Measurements from ENCODE around the gene DAGLA. TPM values are rescaled to one million over a fixed set of nuclear protein-coding genes. Genes with fewer than 3 reads are reported as not detected.

DAGLA gene
- total RNA-seq, 1 donor, result 0.94 TPM

GRCh38 chr11:61706452-61707400, 26.5 kb downstream of the DAGLA start:
- no peaks in the 10 kb centered on the region for H3K9me3 ChIP-seq (ENCODE audit: low read depth, low read length)
- H3K27me3 ChIP-seq (ENCODE audit: insufficient read depth, low read length), result no peaks in the 10 kb centered on the region
- peaks cover 19% of the 10 kb centered on the region for H3K4me1 ChIP-seq (ENCODE audit: insufficient read depth, low read length)
- H3K4me3 ChIP-seq (ENCODE audit: low read length), result no peak overlapping the region

GRCh38 chr11:61707574-61707973, 27.4 kb downstream of the DAGLA start:
- H3K27me3 ChIP-seq (ENCODE audit: insufficient read depth, low read length), result no peaks in the 10 kb centered on the region
- H3K9me3 ChIP-seq (ENCODE audit: low read depth, low read length), result no peaks in the 10 kb centered on the region
- no peak overlapping the region for H3K4me3 ChIP-seq (ENCODE audit: low read length)
- peaks cover 10% of the 10 kb centered on the region for H3K4me1 ChIP-seq (ENCODE audit: insufficient read depth, low read length)

GRCh38 chr11:61709110-61709509, 28.9 kb downstream of the DAGLA start:
- Histone ChIP-seq H3K4me3 (ENCODE audit: low read length) (no peak overlapping the region), H3K4me1 (ENCODE audit: insufficient read depth, low read length) (no peaks in the 10 kb centered on the region), H3K27me3 (ENCODE audit: insufficient read depth, low read length) (no peaks in the 10 kb centered on the region), H3K9me3 (ENCODE audit: low read depth, low read length) (no peaks in the 10 kb centered on the region)

- Histone ChIP-seq H3K4me3 (ENCODE audit: low read length) (no peak overlapping the region), H3K27me3 (ENCODE audit: insufficient read depth, low read length) (no peaks in the 10 kb centered on the region), H3K4me1 (ENCODE audit: insufficient read depth, low read length) (no peaks in the 10 kb centered on the region)
These were observed 29.4 kb downstream of the DAGLA start for GRCh38 chr11:61709572-61709971.

GRCh38 chr11:61710019-61710418, 29.8 kb downstream of the DAGLA start:
- no peaks in the 10 kb centered on the region for H3K4me1 ChIP-seq (ENCODE audit: insufficient read depth, low read length)
- H3K9me3 ChIP-seq (ENCODE audit: low read depth, low read length), result no peaks in the 10 kb centered on the region
- H3K4me3 ChIP-seq (ENCODE audit: low read length), result no peak overlapping the region
- H3K27me3 ChIP-seq (ENCODE audit: insufficient read depth, low read length), result no peaks in the 10 kb centered on the region

More at GRCh38 chr11:61709572-61709971, 29.4 kb downstream of the DAGLA start:
- H3K9me3 ChIP-seq (ENCODE audit: low read depth, low read length), result no peaks in the 10 kb centered on the region

DNA sequence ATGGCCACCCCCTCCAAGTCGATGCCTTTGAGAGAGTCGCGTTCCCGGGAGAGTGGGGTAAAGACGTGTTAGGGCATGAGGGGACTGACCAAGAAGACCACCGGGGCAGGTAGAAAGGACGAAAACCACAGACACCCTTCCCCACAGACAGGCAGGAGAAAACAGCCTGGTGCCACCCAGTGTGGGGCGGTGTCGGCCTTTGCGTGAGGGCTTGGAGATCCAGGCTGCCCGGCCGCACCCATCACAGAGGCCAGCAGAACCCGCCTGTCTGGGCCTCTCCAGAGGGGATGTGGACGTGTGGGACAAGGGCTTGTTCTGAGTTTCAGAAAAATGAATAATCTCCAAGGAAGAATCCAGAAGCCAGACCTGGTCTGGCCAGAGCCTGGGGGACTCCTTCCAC, 30.8 kb downstream of the DAGLA start:
- no peak overlapping the region for H3K4me3 ChIP-seq (ENCODE audit: low read length)
- H3K27me3 ChIP-seq (ENCODE audit: insufficient read depth, low read length), result no peaks in the 10 kb centered on the region
- no peaks in the 10 kb centered on the region for H3K9me3 ChIP-seq (ENCODE audit: low read depth, low read length)
- H3K4me1 ChIP-seq (ENCODE audit: insufficient read depth, low read length), result peaks cover 9% of the 10 kb centered on the region

DNA sequence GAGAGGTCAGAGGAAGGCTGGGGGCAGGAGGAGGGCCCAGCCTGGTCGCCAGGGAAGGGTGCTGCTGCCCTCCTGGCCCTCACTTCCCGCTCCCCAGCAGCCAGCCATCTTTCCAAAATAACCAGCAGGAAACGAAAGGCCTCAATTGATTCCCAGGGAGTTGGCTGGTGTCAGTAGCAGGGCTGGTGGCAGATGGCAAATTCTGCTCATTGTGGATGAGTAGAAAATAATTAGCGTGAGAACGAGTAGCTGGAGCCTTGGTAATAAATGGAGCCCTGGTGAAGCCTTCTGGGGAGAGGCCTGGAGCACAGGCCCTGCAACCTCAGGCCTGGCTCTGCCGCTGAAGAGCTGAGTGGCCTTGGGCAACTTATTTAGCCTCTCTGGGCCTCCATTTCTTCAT, 31.3 kb downstream of the DAGLA start:
- H3K4me1 ChIP-seq (ENCODE audit: insufficient read depth, low read length), result peaks cover 14% of the 10 kb centered on the region
- H3K9me3 ChIP-seq (ENCODE audit: low read depth, low read length), result no peaks in the 10 kb centered on the region
- H3K27me3 ChIP-seq (ENCODE audit: insufficient read depth, low read length), result no peaks in the 10 kb centered on the region

DNA sequence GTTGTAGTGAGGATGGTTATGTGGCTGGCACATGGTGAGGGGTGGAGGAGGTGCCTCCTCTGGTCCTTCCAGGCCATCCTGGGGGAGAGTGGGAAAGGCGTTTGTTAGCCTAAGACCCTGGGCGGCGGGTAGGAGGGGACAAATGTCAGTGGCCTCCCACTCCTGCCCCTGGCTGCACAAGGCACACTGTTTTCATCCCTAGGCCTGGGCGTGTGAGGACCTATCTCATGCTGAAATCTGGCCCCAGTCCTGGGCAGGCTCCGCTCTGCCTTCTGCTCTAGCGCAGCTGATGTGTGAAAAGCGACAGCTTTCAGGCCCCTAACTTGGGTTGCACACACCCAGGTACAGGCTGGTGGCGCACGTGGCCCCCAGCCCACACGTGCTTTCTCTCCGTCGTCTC, 32.1 kb downstream of the DAGLA start:
- H3K4me3 ChIP-seq (ENCODE audit: low read length), result no peak overlapping the region
- peaks cover 20% of the 10 kb centered on the region for H3K4me1 ChIP-seq (ENCODE audit: insufficient read depth, low read length)
- H3K27me3 ChIP-seq (ENCODE audit: insufficient read depth, low read length), result no peaks in the 10 kb centered on the region
- no peaks in the 10 kb centered on the region for H3K9me3 ChIP-seq (ENCODE audit: low read depth, low read length)

More for the DNA sequence above, 31.3 kb downstream of the DAGLA start:
- no peak overlapping the region for H3K4me3 ChIP-seq (ENCODE audit: low read length)

- Histone ChIP-seq H3K27me3 (ENCODE audit: insufficient read depth, low read length) (no peaks in the 10 kb centered on the region), H3K4me3 (ENCODE audit: low read length) (no peak overlapping the region), H3K9me3 (ENCODE audit: low read depth, low read length) (no peaks in the 10 kb centered on the region), H3K4me1 (ENCODE audit: insufficient read depth, low read length) (peaks cover 20% of the 10 kb centered on the region)
These were observed 32.7 kb downstream of the DAGLA start for GRCh38 chr11:61712846-61713245.

DNA sequence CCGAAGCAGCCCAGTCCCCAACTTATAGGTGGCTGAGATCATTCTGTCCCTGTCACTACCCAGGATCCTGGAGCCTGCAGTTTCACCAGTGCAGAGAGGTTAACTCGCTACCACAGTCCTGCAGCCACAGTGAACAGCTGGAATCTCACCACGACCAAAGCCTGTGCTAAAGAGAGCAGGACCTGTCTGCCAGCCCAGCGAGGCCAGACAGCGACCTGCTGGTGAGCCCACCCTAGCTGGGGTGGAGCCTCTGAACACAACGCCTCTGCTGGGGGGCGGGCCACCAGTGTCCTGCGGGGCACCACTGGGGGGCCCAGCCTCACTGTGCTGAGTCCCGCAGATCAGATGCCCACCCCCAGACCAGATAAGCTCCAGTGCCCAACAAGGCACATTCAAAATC, 33.3 kb downstream of the DAGLA start:
- Histone ChIP-seq H3K4me1 (ENCODE audit: insufficient read depth, low read length) (peaks cover 20% of the 10 kb centered on the region), H3K9me3 (ENCODE audit: low read depth, low read length) (no peaks in the 10 kb centered on the region), H3K27me3 (ENCODE audit: insufficient read depth, low read length) (no peaks in the 10 kb centered on the region), H3K4me3 (ENCODE audit: low read length) (no peak overlapping the region)

DNA sequence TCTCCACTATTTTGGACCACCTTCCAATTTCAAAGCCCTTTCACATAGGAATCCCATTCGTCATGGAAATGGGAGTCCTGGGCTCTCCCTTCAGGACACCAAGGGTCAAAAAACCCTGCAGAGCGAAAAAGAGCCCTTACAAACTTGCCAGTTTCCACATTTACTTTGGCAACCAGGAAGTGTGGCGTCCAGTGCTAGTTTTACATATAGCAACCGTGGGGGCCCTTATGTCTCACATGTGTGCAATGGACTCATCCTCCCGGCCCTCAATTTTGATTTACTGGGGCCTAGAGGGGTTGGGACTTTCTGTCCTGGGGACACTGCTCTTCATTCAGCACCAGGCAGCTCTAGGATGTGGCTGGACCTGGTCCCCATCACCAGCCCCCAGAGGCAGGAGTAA, 33.7 kb downstream of the DAGLA start:
- Histone ChIP-seq H3K9me3 (ENCODE audit: low read depth, low read length) (no peaks in the 10 kb centered on the region), H3K4me3 (ENCODE audit: low read length) (no peak overlapping the region), H3K27me3 (ENCODE audit: insufficient read depth, low read length) (no peaks in the 10 kb centered on the region), H3K4me1 (ENCODE audit: insufficient read depth, low read length) (peaks cover 20% of the 10 kb centered on the region)

DNA sequence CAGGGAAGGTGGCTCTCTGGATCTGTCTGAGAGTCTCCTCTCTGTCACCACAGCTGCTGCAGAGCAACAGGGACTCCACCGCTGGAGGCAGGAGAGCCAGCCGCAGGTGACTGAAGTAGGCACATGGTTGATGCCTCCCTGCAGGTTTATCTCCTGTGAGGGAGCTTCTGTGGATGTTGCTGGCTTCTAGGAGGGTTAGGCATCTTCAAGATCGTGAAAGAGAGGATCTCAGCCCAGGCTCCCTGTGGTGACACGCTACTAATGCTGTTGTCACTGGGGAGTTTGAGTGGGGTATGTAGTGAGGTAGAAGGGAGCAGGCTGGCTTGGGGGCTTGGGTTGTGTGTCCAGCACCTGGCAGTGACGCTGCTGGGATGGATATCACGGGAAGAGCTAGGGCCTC, 34.1 kb downstream of the DAGLA start:
- Histone ChIP-seq H3K27me3 (ENCODE audit: insufficient read depth, low read length) (no peaks in the 10 kb centered on the region), H3K4me3 (ENCODE audit: low read length) (no peak overlapping the region), H3K9me3 (ENCODE audit: low read depth, low read length) (no peaks in the 10 kb centered on the region), H3K4me1 (ENCODE audit: insufficient read depth, low read length) (peaks cover 20% of the 10 kb centered on the region)

DNA sequence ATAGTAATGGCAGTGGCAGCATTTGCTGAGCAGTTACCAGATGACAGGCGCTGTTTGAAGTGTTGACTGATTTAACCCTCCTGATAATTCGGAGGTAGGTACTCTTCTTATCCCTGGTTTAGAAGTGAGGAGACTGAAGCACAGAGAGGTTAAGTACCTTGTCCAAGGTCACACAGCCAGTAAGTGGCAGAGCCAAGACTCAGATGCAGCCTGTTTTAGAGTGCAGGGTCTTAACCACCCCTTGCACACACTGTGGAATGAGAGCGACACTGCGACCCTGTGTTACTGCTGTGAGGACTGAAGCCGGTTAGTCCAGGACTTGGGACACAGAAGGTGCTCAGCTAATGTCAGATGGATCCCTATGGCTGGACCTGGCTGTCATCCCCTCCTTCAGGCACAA, 34.7 kb downstream of the DAGLA start:
- Histone ChIP-seq H3K4me1 (ENCODE audit: insufficient read depth, low read length) (peaks cover 20% of the 10 kb centered on the region), H3K27me3 (ENCODE audit: insufficient read depth, low read length) (no peaks in the 10 kb centered on the region), H3K4me3 (ENCODE audit: low read length) (no peak overlapping the region), H3K9me3 (ENCODE audit: low read depth, low read length) (no peaks in the 10 kb centered on the region)

- Histone ChIP-seq H3K4me1 (ENCODE audit: insufficient read depth, low read length) (peaks cover 20% of the 10 kb centered on the region), H3K27me3 (ENCODE audit: insufficient read depth, low read length) (no peaks in the 10 kb centered on the region), H3K9me3 (ENCODE audit: low read depth, low read length) (no peaks in the 10 kb centered on the region), H3K4me3 (ENCODE audit: low read length) (no peak overlapping the region)
These were observed 35.7 kb downstream of the DAGLA start for GRCh38 chr11:61715867-61716266.

GRCh38 chr11:61716478-61717285, 36.5 kb downstream of the DAGLA start:
- Histone ChIP-seq H3K4me1 (ENCODE audit: insufficient read depth, low read length) (peaks cover 20% of the 10 kb centered on the region), H3K4me3 (ENCODE audit: low read length) (no peak overlapping the region), H3K27me3 (ENCODE audit: insufficient read depth, low read length) (no peaks in the 10 kb centered on the region), H3K9me3 (ENCODE audit: low read depth, low read length) (no peaks in the 10 kb centered on the region)

Data from mononuclear cell (primary cell).